HFF-Myc (cell line): ENCODE data around the gene DPPA4.

Experiments
- DNase-seq: peaks from one replicate; pipeline ENCODE4 v3.0.0-alpha.2; 2011; ENCODE audit warnings: low read depth; ENCODE audit errors: extremely low read depth
- H3K4me3 ChIP-seq: replicated peaks from 2 replicates; pipeline ENCODE4 v1.5.1; 2011; ENCODE audit warnings: low read depth, mild to moderate bottlenecking, control low read depth, low read length
- CTCF ChIP-seq: IDR thresholded peaks from 2 replicates; pipeline ENCODE4 v1.5.1; 2012; ENCODE audit warnings: mild to moderate bottlenecking, low read depth, low read length, control low read depth; ENCODE audit errors: missing control alignments

DPPA4 gene

GRCh38 chr3:109339197-109339596, 1.9 kb upstream of the DPPA4 start:
- no peak for DNase-seq
- no peak for TF ChIP-seq CTCF
- no peak overlapping the region for H3K4me3 ChIP-seq

- no peak for DNase-seq
- no peak overlapping the region for H3K4me3 ChIP-seq
- TF ChIP-seq CTCF, result no peak
These were observed 976 bp upstream of the DPPA4 start for GRCh38 chr3:109338322-109338721.

GRCh38 chr3:109336291-109336861, 970 bp downstream of the DPPA4 start:
- DNase-seq, result no peak
- no peak for TF ChIP-seq CTCF

GRCh38 chr3:109334572-109334971, 2.8 kb downstream of the DPPA4 start:
- TF ChIP-seq CTCF, result no peak
- H3K4me3 ChIP-seq, result no peak overlapping the region
- no peak for DNase-seq

More at GRCh38 chr3:109336291-109336861, 970 bp downstream of the DPPA4 start:
- no peak overlapping the region; the same call in 1 of the 2 replicates for H3K4me3 ChIP-seq

- TF ChIP-seq CTCF, result no peak
- H3K4me3 ChIP-seq, result no peak overlapping the region
- DNase-seq, result no peak
These were observed 5.7 kb downstream of the DPPA4 start for GRCh38 chr3:109331692-109332091.

- no peak overlapping the region for H3K4me3 ChIP-seq
- no peak for DNase-seq
- no peak for TF ChIP-seq CTCF
These were observed 6.9 kb downstream of the DPPA4 start for GRCh38 chr3:109330405-109330804.

GRCh38 chr3:109328202-109328601, 9.1 kb downstream of the DPPA4 start:
- no peak overlapping the region for H3K4me3 ChIP-seq
- TF ChIP-seq CTCF, result no peak
- no peak for DNase-seq
